NB4 (cell line): ENCODE data around the gene DNAAF5.

ENCODE experiments used
- DNase-seq: peaks from one replicate; pipeline ENCODE4 v3.0.0; 2010; ENCODE audit warnings: low read depth
- H3K4me3 ChIP-seq: one replicate; pipeline ENCODE4 v1.5.1; 2011; ENCODE audit warnings: mild to moderate bottlenecking, low read depth, low read length, moderate library complexity
- MYC ChIP-seq: IDR thresholded peaks from 2 replicates; pipeline ENCODE4 v1.6.1; 2011; ENCODE audit warnings: low read depth, low read length
- POLR2A ChIP-seq: IDR thresholded peaks from 2 replicates; pipeline ENCODE4 v1.6.1; 2011; ENCODE audit warnings: mild to moderate bottlenecking; ENCODE audit not compliant: insufficient read length; ENCODE audit errors: extremely low read depth
- TF ChIP-seq, protein P1 (sequence below): IDR thresholded peaks from 2 replicates; pipeline ENCODE4 v1.6.1; 2011; ENCODE audit warnings: low read depth, low read length
- TF ChIP-seq, protein P2 (sequence below): IDR thresholded peaks from one replicate; pipeline ENCODE4 v1.5.1; 2012; ENCODE audit warnings: low read depth, low read length

DNAAF5 gene

GRCh38 chr7:755413-755805 lies 28.9 kb downstream of the DNAAF5 start:
- no peak for TF ChIP-seq MYC
- TF ChIP-seq, protein P1, sequence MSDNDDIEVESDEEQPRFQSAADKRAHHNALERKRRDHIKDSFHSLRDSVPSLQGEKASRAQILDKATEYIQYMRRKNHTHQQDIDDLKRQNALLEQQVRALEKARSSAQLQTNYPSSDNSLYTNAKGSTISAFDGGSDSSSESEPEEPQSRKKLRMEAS, result no peak
- TF ChIP-seq POLR2A, result no peak
- no peak overlapping the region for H3K4me3 ChIP-seq
- DNase-seq, result no peak

DNA sequence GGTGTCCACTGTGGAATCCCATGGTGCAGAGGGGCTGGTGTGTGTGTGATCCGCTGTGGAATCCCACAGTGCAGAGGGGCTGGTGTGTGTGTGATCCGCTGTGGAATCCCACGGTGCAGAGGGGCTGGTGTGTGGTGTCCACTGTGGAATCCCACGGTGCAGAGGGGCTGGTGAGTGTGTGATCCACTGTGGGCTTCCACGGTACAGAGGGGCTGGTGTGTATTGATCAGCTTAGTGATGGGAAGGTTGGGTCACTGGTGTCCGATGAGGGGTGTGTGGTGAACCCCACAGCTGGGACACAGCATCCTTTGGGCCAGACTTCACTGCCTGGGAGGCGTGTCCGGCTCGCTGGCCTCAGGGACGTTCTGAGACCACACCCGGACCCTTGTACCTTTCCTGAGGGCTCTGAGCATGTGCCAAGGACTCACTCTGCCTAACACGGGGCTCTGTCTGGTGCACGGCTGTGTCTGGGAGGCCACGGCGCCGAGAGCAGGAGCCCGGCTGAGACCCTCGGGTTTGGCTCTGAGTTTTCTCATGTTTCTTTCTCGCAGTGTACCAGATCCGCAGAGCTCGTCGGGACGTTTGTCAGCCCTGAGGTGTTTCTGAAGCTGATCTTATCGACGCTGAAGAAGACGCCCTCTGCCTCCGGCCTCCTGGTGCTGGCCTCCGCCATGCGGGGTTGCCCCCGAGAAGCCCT lies 29.9 kb downstream of the DNAAF5 start:
- DNase-seq, result no peak
- no peak overlapping the region for H3K4me3 ChIP-seq
- TF ChIP-seq, protein P2, sequence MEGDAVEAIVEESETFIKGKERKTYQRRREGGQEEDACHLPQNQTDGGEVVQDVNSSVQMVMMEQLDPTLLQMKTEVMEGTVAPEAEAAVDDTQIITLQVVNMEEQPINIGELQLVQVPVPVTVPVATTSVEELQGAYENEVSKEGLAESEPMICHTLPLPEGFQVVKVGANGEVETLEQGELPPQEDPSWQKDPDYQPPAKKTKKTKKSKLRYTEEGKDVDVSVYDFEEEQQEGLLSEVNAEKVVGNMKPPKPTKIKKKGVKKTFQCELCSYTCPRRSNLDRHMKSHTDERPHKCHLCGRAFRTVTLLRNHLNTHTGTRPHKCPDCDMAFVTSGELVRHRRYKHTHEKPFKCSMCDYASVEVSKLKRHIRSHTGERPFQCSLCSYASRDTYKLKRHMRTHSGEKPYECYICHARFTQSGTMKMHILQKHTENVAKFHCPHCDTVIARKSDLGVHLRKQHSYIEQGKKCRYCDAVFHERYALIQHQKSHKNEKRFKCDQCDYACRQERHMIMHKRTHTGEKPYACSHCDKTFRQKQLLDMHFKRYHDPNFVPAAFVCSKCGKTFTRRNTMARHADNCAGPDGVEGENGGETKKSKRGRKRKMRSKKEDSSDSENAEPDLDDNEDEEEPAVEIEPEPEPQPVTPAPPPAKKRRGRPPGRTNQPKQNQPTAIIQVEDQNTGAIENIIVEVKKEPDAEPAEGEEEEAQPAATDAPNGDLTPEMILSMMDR, result no peak
- TF ChIP-seq, protein P1, result no peak
- no peak for TF ChIP-seq MYC
- no peak for TF ChIP-seq POLR2A

- TF ChIP-seq MYC, result no peak
- TF ChIP-seq, protein P2, result no peak
- TF ChIP-seq, protein P1, result no peak
- no peak for TF ChIP-seq POLR2A
- H3K4me3 ChIP-seq, result no peak overlapping the region
- no peak for DNase-seq
Observed at GRCh38 chr7:756928-757560, 30.5 kb downstream of the DNAAF5 start.

DNA sequence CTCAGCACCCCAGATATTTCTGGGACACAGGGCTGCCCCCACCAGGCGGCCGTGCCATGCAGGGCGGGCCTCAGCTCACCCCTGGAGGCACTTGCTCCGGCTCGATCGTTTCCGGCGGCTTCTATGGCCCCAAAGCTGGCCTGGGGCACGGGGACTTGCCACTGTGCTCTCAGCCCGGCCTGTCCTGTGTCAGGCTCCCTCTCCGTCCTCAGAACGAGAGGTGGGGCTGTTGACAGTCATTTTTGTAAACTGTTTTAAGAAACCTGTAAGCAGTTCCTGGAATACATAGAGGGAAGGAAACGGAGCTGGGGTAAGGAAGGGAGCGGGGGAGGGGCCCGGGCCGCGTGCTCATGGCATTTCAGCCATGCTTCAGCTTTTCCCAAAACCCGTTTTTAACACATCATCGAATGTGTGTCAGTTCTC lies 31.3 kb downstream of the DNAAF5 start:
- no peak for TF ChIP-seq POLR2A
- TF ChIP-seq, protein P1, result no peak
- TF ChIP-seq, protein P2, result no peak
- no peak for TF ChIP-seq MYC
- DNase-seq, result no peak
- H3K4me3 ChIP-seq, result no peak overlapping the region

GRCh38 chr7:759569-759968 lies 33.1 kb downstream of the DNAAF5 start:
- DNase-seq, result no peak
- TF ChIP-seq, protein P1, result no peak
- TF ChIP-seq POLR2A (no peak), MYC (no peak)
- TF ChIP-seq, protein P2, result no peak
- no peak overlapping the region for H3K4me3 ChIP-seq

DNA sequence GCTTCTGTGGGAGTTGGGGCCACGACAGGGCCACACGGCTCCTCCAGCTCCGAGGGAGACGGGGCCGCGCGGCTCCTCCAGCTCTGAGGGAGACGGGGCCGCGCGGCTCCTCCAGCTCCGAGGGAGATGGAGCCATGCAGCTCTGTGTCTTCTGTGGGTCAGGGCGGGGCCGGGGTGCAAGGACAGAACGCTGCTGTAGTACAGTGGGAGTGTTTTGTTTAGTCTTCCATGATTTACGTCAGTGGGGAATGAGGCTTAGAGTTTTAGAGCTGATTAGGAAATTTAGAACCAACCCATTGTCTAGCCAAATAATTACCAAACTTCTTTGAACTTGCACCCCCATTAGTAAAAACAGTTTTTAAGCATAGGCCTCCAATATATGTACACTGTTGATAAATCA lies 33.5 kb downstream of the DNAAF5 start:
- no peak for DNase-seq
- no peak overlapping the region for H3K4me3 ChIP-seq
- TF ChIP-seq, protein P1, result no peak
- no peak for TF ChIP-seq POLR2A
- TF ChIP-seq, protein P2, result no peak
- no peak for TF ChIP-seq MYC
